AG09309 (cell line): ENCODE measurements around the gene HADHA.
A peak's percentile ranks its signal among the peaks of the same experiment; 100 is the strongest.

Experiments
- DNase-seq: peaks from one replicate; pipeline ENCODE4 v3.0.0-alpha.2; 2010; ENCODE audit warnings: low read depth
- H3K4me3 ChIP-seq: 2 replicates; pipeline ENCODE4 v1.5.1; 2011; ENCODE audit warnings: mild to moderate bottlenecking, low read depth, low read length, moderate library complexity; ENCODE audit not compliant: control insufficient read depth
- TF ChIP-seq, protein P1 (sequence below): IDR thresholded peaks from 2 replicates; pipeline ENCODE4 v1.5.1; 2011; ENCODE audit warnings: mild to moderate bottlenecking, low read depth, low read length, inconsistent platforms; ENCODE audit not compliant: insufficient read depth, control insufficient read depth; ENCODE audit errors: missing control alignments

HADHA gene

DNA sequence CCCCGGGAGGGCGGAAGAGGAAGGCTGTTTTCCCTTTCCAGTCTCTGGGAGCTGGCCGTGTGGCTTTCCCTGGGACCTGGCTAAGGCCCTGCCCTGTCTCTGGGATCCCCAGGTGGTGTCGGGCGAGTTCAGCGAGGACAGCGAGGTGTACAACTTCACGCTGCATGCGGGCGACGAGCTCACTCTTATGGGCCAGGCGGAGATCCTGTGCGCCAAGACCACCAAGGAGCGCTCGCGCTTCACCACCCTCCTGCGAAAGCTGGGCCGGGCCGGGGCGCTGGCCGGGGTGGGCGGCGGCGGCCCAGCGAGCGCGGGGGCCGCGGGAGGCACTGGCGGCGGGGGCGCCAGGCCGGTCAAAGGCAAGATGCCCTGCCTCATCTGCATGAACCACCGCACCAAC lies 60.3 kb downstream of the HADHA start:
- H3K4me3 ChIP-seq, result peak overlapping the region; percentile 26
- TF ChIP-seq, protein P1, sequence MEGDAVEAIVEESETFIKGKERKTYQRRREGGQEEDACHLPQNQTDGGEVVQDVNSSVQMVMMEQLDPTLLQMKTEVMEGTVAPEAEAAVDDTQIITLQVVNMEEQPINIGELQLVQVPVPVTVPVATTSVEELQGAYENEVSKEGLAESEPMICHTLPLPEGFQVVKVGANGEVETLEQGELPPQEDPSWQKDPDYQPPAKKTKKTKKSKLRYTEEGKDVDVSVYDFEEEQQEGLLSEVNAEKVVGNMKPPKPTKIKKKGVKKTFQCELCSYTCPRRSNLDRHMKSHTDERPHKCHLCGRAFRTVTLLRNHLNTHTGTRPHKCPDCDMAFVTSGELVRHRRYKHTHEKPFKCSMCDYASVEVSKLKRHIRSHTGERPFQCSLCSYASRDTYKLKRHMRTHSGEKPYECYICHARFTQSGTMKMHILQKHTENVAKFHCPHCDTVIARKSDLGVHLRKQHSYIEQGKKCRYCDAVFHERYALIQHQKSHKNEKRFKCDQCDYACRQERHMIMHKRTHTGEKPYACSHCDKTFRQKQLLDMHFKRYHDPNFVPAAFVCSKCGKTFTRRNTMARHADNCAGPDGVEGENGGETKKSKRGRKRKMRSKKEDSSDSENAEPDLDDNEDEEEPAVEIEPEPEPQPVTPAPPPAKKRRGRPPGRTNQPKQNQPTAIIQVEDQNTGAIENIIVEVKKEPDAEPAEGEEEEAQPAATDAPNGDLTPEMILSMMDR, result no peak

DNA sequence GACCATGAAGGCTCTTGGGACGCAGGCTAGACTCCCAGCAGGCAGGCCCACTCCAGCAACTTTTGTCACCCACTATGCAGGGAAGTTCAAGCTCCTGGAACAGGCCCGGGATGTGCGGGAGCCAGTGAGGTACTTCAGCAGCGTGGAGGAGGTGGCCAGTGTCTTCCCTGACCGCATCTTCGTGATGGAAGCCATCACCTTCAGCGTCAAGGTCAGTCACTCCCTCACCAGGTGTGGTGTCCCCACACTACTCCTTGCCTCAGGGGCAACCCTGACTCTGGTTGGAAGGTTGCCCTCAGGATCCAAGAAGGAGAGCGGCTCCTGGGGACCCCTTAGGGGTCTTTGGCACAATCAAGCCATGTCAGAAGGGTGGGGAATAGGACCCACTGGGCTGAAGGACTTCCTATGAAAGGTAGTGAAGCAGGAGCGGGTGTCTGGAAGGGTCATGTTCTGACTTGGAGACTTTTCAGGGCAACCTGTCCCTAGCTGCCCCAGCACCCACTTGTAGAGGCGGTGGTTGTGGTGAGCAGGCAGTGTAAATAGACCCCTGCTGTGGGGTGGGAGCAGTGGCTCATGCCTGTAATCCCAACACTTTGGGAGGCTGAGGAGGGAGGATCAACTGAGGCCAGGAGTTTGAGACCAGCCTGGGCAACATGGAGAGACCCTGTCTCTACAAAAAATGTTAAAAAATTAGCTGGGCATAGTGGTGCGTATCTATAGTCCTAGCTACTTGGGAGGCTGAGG lies 61.4 kb downstream of the HADHA start:
- no peak for DNase-seq
- no peak overlapping the region for H3K4me3 ChIP-seq
- TF ChIP-seq, protein P1, result no peak

More for the DNA sequence above, 60.3 kb downstream of the HADHA start:
- DNase-seq, result no peak

DNA sequence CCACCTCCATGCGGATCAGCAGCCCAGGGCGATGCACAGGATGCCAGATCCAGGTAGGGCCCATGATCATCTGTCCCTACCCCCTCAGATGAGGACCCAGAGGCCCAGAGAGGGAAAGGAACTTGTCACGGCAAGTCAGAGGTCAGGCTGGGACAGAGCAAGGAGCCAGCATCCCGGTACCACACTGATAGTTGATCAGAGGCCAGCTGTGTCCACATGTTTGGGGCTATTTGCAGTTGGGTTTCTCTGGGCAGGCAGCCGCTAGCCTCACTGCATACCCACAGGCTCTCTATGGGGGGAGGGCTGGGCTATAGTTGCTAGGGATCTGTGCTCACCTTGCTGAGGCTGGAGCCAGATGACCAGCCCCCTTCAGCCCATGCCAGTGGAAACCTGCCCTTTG lies 62.0 kb downstream of the HADHA start:
- no peak overlapping the region for H3K4me3 ChIP-seq
- no peak for DNase-seq
- TF ChIP-seq, protein P1, result no peak

DNA sequence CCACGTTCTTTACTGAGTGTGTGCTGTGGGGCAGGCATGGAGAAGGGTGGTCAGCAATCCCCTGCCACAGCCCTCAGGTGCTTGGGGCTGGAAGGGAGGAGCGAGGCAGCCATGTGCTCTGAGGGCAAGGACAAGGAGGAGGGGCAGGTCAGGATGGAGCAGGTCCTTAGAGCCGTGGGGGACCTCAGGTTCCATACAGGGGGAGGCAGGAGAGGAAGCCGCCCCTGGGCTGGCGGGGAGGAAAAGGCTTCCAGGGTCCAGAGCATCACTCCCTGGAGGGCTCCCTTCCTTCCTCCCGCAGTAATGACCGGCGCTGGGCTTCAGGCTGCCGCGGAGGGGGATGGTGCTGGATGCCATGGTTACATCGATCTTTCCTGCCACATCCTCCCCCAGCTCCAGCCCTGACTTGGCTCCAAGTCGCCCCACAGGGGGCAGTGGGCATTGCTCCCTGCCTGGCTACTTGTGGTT lies 65.0 kb downstream of the HADHA start:
- no peak for DNase-seq
- H3K4me3 ChIP-seq, result no peak overlapping the region; the same call in 1 of the 2 replicates
- TF ChIP-seq, protein P1, result no peak

DNA sequence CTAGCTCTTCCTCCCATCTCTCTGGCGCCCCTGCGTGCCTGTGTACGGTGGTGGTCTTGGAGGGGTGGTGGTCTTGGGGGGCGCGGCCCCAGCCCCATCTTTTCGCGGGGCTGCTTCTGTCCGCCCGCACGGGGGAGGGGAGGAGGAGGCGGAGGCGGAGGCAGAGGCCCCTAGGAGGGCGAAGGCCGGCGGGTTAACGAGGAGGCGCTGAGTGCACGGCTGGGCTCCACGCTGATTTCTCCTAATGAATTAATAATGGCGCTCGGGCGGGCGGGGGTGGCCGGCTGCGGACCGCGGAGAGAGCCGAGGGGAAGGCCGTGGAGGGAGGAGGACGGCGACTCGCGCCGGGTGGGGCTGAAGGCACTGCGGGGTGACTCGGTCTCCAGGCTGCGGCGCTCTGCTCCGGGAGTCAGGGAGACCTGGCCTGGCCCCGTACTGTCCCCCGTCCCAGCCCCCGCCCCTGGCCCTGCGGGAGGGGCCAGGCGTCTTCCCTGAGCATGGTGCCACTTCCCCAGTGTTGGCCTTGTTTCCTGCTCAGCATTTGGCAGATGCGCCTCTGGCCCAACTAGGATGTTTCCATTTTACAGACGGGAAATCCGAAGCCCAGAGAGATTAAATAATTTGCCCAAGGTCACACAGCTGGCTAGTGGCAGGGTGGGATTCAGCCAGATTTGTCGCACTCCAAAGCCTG lies 65.5 kb downstream of the HADHA start:
- TF ChIP-seq, protein P1, result no peak
- DNase-seq, result no peak
- H3K4me3 ChIP-seq, result peak overlapping the region; percentile 40

DNA sequence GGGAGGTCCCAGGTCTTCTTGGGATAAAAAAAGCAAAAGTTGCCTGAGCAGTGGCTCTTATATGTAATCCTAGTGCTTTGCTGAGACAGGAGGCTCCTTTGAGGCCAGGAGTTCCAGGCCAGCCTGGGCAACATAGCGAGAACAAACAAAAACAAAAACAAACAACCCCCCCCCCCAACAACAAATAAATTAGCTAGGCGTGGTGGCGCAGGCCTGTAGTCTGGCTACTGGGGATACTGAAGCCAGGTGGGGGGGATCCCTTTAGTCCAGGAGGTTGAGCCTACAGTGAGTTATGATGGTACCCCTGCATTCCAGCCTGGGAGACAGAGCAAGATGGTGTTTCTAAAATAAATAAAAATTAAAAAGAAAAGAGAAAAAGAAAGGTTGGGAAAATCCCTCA lies 66.2 kb downstream of the HADHA start:
- DNase-seq, result no peak
- TF ChIP-seq, protein P1, result no peak
- no peak overlapping the region; the same call in 1 of the 2 replicates for H3K4me3 ChIP-seq
